HG03159 (cell line): ENCODE data around the gene NDUFS3.
A peak's percentile ranks its signal among the peaks of the same experiment; 100 is the strongest.
"Not testable (repeated sequence)": the region's sequence is repeated elsewhere in the genome, so short reads cannot be mapped to it uniquely, and the experiment has no call there.

Source experiments
- ATAC-seq: cut with Tn5 transposase; IDR thresholded peaks from one replicate; pipeline ENCODE4 v1.9.1; 2021; ENCODE audit warnings: mild to moderate bottlenecking, moderate library complexity; ENCODE audit not compliant: unreplicated experiment

NDUFS3 gene

GRCh38 chr11:47558695-47559094, 20.2 kb upstream of the NDUFS3 start:
- no peak for ATAC-seq

- no peak for ATAC-seq
Measured at GRCh38 chr11:47560426-47560825, 18.4 kb upstream of the NDUFS3 start.

GRCh38 chr11:47562393-47562792, 16.5 kb upstream of the NDUFS3 start:
- not testable (repeated sequence) for ATAC-seq

GRCh38 chr11:47564366-47564765, 14.5 kb upstream of the NDUFS3 start:
- not testable (repeated sequence) for ATAC-seq

DNA sequence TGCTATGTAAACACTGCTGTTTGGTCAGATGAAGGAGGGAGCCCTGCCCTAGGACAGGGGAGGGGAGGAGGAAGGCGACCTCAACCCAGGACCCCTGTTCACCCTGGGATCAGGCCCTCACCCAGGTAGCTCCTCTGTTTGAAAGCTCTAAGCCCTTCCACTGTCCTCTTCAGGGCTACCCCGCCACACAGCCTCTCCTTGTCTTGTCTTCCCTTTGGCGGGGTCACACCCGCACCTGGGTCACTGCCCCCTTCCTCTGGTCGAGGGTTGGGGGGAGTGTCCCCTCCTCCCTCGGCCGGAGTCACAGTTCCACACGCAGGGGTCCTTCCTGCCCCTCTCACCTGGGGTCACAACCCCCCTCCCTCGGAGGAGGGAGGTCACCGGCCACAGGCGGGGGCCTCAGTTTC, 13.9 kb upstream of the NDUFS3 start:
- no peak for ATAC-seq

DNA sequence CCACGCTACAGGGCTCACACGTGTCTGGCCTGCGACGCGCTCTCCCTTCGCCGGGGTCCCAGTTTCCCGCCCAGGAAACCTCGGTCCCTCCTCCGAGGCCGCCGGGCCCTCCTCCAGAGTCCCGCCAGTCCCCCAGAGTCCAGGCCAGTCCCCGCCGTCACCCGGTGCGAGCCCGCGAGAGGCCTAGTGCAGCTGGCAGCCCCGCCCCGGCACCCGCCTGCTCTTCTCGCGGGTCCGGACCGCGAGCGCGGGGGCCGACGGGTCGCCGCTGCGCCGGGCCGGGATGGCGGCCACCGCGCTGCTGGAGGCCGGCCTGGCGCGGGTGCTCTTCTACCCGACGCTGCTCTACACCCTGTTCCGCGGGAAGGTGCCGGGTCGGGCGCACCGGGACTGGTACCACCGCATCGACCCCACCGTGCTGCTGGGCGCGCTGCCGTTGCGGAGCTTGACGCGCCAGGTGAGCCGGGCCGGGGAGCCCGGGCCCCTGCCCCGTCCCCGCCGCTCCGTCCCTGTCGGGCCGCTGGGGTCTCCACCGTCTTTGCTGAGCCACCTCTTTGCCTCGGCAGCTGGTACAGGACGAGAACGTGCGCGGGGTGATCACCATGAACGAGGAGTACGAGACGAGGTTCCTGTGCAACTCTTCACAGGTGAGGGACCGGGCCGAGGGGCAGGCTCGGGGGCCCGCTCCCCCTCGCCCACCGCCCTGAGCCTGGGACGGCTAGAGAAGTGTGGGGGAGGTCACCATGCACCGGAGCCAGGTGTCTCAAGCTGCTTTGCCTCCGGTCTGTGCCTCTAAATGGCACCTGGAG, 13.3 kb upstream of the NDUFS3 start, which contains the start of gene PTPMT1:
PTPMT1 (plus strand) TSS at position 260 of the 809 bp plus-strand sequence; CDS start at position 284, 24 bp downstream.
- peak; percentile 85 for ATAC-seq

GRCh38 chr11:47566149-47566698, 12.7 kb upstream of the NDUFS3 start:
- no peak for ATAC-seq

GRCh38 chr11:47569646-47570045, 9.2 kb upstream of the NDUFS3 start:
- ATAC-seq, result no peak

- ATAC-seq, result no peak
Measured at GRCh38 chr11:47570651-47571356, 8.1 kb upstream of the NDUFS3 start.

GRCh38 chr11:47571357-47571729, 7.5 kb upstream of the NDUFS3 start:
- ATAC-seq, result no peak

DNA sequence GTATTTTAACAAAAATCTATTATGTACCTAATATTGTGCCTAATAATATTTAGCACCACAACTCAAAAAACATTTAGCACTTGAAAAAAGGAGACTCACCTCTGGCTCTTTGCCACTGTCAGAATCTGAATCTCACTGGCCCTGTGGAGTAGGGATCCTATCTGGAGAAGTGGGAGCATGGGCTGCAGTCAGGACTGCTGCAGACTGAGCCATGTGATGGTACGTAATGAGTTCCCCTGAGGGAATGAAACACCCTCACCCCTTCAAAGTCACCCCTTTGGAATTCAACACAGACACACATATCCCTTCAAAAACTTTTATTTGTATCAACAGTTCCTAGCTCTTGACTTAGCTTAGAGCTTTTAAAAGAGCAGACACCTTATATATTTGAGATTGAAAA, 7.0 kb upstream of the NDUFS3 start:
- ATAC-seq, result no peak

- ATAC-seq, result no peak
Measured at GRCh38 chr11:47572715-47573255, 6.1 kb upstream of the NDUFS3 start.

DNA sequence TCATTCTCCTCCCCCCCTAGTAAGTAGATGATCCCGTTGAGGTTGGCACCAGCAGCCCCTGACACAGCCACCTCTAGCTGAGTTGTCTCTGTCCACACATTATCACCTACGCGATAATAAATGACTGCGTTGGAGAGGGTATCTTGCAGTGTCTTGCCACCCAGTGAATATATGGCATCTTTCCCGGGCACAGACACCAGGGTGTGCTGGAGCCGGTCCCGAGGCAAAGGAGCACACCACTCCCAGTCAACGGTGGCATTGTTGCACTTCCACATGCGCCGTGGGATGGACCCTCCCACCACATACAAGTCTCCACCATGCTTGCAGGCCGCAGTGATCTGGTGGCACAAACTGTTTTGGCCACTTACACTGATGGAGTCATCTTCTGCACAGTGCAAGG, 5.6 kb upstream of the NDUFS3 start:
- no peak for ATAC-seq

DNA sequence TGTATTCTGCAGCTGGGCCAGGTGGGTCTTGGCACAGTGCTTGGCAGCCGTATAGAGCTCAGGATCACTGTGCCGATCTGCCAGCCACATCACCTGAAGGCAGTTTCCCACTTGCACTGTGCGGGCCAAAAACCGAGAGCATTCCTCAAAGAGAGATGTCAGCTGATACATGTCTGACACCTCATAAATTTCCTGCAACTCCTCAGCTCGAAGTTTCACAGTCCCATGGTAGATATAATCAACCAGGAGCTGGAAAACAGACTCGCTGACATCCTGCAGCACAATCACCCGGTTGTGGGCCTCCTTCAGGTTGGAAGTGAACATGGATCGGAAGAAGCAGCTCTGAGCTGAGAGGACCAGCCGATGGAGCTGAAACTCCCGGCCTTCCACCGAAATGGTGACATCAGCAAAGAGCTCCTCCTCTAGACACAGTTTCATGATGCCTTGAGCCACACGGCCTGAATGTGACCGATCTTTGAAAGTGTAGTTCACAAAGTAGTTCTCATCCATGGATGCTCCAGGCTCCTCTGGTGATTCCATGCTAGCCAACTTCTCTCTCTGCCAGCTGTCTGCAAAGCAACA, 1.3 kb upstream of the NDUFS3 start:
- ATAC-seq, result no peak

DNA sequence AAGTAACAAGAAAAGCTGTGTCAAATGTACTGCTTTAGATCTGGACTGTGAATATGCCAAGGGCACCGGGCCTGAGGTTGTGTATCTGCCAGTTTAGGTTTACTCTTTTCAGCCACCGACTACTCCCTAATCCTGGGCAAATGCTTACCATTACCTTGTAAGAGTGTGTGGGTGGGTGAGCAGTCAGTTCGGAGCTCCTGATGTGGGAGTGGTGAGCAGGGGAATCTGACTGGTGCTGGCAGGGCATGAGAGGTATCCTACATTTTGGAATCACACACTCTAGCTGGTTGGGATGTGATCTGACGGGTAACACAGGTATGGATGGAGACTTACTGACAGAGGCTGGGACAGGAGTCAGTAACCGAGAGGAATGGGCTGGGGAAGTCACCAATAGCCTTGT, 5.0 kb downstream of the NDUFS3 start:
- no peak for ATAC-seq

DNA sequence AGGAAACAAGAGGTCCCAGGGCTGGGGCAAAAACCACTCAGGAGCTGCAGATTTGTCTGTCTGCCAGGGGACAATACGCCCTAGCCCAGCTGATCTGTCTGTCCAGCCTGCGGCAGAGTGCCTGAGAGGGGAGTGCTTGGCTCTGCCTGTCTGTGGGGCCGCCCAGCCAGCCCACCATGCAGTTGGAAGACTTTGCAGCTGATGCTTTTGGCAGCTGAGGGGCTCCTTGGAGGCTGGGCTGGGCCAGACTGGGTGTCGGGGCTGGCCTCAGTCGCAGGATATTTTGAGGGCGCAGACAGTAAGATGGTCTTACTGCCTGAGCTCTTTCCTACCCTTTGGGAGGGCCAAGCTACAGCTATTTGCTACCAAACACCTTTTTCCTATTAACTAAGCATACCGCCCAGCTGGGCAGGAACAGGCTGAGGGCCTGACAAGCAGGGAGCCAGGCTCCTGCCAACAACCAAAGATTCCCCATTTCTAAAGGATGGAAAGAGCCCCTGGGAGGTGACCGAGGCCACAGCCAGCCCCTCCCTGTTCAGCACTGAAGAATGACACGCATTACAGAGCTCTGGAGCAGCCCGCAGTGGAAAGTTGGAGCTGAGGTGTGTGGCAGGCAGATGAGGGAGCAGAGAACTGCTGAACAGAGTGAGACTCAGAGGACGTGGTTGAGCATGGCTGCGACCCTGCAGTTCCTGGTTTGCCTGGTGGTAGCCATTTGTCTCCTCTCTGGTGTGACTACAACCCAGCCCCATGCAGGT, 7.4 kb downstream of the NDUFS3 start, which contains the start of gene FAM180B:
FAM180B (plus strand) TSS at position 581 of the 758 bp plus-strand sequence; CDS start at position 672, 91 bp downstream.
- no peak for ATAC-seq

- ATAC-seq, result no peak
Measured at GRCh38 chr11:47587039-47587716, 8.3 kb downstream of the NDUFS3 start.

DNA sequence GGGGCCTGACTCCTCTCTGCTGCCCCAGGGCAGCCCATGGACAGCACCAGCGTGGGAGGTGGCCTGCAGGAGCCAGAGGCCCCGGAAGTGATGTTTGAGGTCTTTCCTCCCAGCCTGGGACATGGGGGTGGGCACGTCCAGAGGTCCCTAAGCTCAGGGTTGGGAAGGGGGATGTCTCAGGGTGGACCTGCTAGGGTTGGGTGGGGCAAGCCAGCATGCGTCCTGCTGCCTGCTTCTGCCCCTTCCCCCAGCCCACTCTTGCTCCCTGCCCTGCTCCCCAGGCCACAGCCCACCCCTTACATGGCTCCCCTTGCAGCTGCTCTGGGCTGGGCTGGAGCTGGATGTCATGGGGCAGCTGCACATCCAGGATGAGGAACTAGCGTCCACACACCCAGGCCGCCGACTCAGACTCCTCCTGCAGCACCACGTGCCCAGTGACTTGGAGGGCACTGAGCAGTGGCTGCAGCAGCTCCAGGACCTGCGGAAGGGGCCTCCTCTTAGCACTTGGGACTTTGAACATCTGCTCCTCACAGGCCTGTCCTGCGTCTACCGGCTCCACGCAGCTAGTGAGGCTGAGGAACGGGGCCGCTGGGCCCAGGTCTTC, 9.0 kb downstream of the NDUFS3 start:
- ATAC-seq, result no peak

DNA sequence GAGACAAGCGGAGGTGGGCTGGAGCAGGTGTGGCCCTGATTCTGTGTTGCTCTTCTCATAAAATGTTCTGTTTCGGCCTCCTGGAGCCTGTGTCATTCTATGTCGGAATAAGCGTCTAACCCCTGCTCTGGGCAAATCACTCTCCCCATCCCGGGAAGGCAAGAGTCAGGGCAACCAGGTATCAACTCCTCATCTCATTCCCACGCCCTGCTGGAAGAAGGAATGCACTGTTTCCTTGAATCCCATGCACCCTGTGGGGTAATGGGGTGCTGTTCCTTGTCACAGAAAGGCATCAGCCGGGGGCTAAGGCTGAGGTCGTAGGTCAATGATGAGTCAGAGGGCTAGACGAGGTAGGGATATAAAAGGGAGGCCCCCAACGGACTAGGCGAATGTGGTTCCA, 10.2 kb downstream of the NDUFS3 start:
- no peak for ATAC-seq
